Small intestine (tissue), 7 donors: ENCODE data around the gene NCAPG. TPM values are rescaled to one million over a fixed set of nuclear protein-coding genes. Genes with fewer than 3 reads are reported as not detected.
A peak's percentile ranks its signal among the peaks of the same experiment; 100 is the strongest.

Experiments
- DNase-seq, 2 donors: peaks; one replicate each; pipeline versions ENCODE4 v3.0.0 to v3.0.0-alpha.2; 2013
- FAIRE-seq: peaks from 2 replicates; lab custom pipeline; 2012; peaks lifted over from hg19 to GRCh38; lab: Jason Lieb, UNC
- H3K27ac ChIP-seq, 3 donors: one replicate each; pipeline ENCODE4 v1.5.1; 2013; ENCODE audit warnings: low read length in 2 of 3, mild to moderate bottlenecking in 2 of 3, control low read depth in 1 of 3, inconsistent platforms in 1 of 3, low read depth in 1 of 3, moderate library complexity in 1 of 3
- H3K27me3 ChIP-seq, 3 donors: one replicate each; pipeline ENCODE4 v1.6.1; 2013; ENCODE audit warnings: low read length in 3 of 3, inconsistent platforms in 1 of 3; ENCODE audit not compliant: control insufficient read depth in 3 of 3, insufficient read depth in 3 of 3
- H3K36me3 ChIP-seq, 3 donors: one replicate each; pipeline ENCODE4 v1.6.1; 2013; ENCODE audit warnings: low read length in 3 of 3, inconsistent platforms in 1 of 3, low read depth in 1 of 3, mild to moderate bottlenecking in 1 of 3, moderate library complexity in 1 of 3; ENCODE audit not compliant: control insufficient read depth in 3 of 3, insufficient read depth in 2 of 3
- H3K4me1 ChIP-seq, 3 donors: one replicate each; pipeline ENCODE4 v1.6.1; 2013; ENCODE audit warnings: low read length in 2 of 3, inconsistent platforms in 1 of 3, low read depth in 1 of 3, mild to moderate bottlenecking in 1 of 3, moderate library complexity in 1 of 3; ENCODE audit not compliant: control insufficient read depth in 3 of 3, insufficient read depth in 2 of 3
- H3K4me3 ChIP-seq, 3 donors: one replicate each; pipeline ENCODE4 v1.5.1; 2013; ENCODE audit warnings: low read length in 3 of 3, control low read depth in 1 of 3, inconsistent platforms in 1 of 3, low read depth in 1 of 3, mild to moderate bottlenecking in 1 of 3, moderate library complexity in 1 of 3
- H3K9me3 ChIP-seq, 2 donors: one replicate each; pipeline ENCODE4 v1.6.1; 2013; ENCODE audit warnings: low read depth in 1 of 2, low read length in 1 of 2; ENCODE audit not compliant: control insufficient read depth in 2 of 2, insufficient read depth in 1 of 2
- WGBS, 3 donors: extraction: QIAGEN DNeasy Blood & Tissue Kit; methylation state at CpG; one replicate each; pipeline ENCODE4 v1.1.7; 2013; 5-methylcytosine and 5-hydroxymethylcytosine counted together
- polyA plus RNA-seq, 4 donors: library from polyadenylated mRNA; stranded (reverse) in 3 of 4; unstranded in 1 of 4; fragments of 200-250 nt in 3 of 4; fragments of 120-200 nt in 1 of 4; gene quantifications; one replicate each; pipeline versions ENCODE4 v1.2.1 to v1.2.3, GENCODE V29; 2013
- donor health status: healthy with polysubstance abuse.
- donor health status: control.
- donor health status: control.
- donor health status: Bipolar disorder and iron deficiency.
- donor health status: healthy.

The NCAPG gene
- polyA plus RNA-seq, 4 donors: 0.54 to 11.7 (median 6.5) TPM

- Histone ChIP-seq H3K27ac (peak overlapping the region in 2 of 3 donors; percentile 9 to 38), H3K9me3 (no peaks in the 10 kb centered on the region), H3K27me3 (no peaks in the 10 kb centered on the region), H3K4me3 (peak overlapping the region; percentile 40 to 98 (median 63)), H3K4me1 (peaks cover 0 to 15% (median 7%) of the 10 kb centered on the region in 3 donors), H3K36me3 (peaks cover 0 to 7% (median 0%) of the 10 kb centered on the region in 3 donors)
- WGBS, 3 donors: 0 to 1% (median 1%) methylated on average over 44 to 48 of the region's 48 CpGs
- no peak for FAIRE-seq
- no peak for DNase-seq
Measured at GRCh38 chr4:17811078-17811603, 362 bp downstream of the NCAPG start.

GRCh38 chr4:17812125-17812524 lies 1.3 kb downstream of the NCAPG start:
- WGBS, 3 donors: 7% methylated on average over 3 of the region's 3 CpGs

DNA sequence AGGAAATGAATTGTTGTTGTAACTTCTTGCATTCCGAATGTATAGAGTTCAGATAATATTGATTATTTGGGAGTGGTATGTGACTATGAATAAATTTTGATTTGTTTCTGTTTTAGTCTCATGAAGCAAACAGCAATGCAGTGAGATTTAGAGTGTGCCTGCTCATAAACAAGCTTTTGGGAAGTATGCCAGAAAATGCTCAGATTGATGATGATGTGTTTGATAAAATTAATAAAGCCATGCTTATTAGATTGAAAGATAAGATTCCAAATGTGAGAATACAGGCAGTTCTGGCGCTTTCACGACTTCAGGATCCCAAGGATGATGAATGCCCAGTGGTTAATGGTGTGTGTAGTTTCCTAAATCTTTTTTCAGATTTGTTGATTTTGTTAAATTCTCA lies 2.0 kb downstream of the NCAPG start:
- peaks cover 0 to 9% (median 4%) of the 10 kb centered on the region in 3 donors for H3K4me1 ChIP-seq
- 59 to 62% (median 61%) methylated on average over 3 of the region's 3 CpGs for WGBS, 3 donors
- no peak overlapping the region for H3K27ac ChIP-seq
- FAIRE-seq (no peak), DNase-seq (no peak)
- peaks cover 0 to 6% (median 0%) of the 10 kb centered on the region in 3 donors for H3K36me3 ChIP-seq
- H3K4me3 ChIP-seq: no peak overlapping the region
- H3K27me3 ChIP-seq: no peaks in the 10 kb centered on the region
- H3K9me3 ChIP-seq: no peaks in the 10 kb centered on the region

More at GRCh38 chr4:17812125-17812524, 1.3 kb downstream of the NCAPG start:
- Histone ChIP-seq H3K4me3 (no peak overlapping the region), H3K27me3 (no peaks in the 10 kb centered on the region), H3K4me1 (peaks cover 0 to 15% (median 7%) of the 10 kb centered on the region in 3 donors), H3K9me3 (no peaks in the 10 kb centered on the region), H3K27ac (no peak overlapping the region), H3K36me3 (peaks cover 0 to 8% (median 0%) of the 10 kb centered on the region in 3 donors)
- FAIRE-seq (no peak), DNase-seq (no peak)

GRCh38 chr4:17814140-17814539 lies 3.4 kb downstream of the NCAPG start:
- FAIRE-seq: no peak
- DNase-seq: no peak
- H3K27ac ChIP-seq: no peak overlapping the region
- H3K27me3 ChIP-seq: no peaks in the 10 kb centered on the region
- H3K4me1 ChIP-seq: peaks cover 0 to under 1% (median 0%) of the 10 kb centered on the region in 3 donors
- no peaks in the 10 kb centered on the region for H3K9me3 ChIP-seq
- no peak overlapping the region for H3K4me3 ChIP-seq
- WGBS, 3 donors: 78 to 90% (median 85%) methylated on average over 3 of the region's 3 CpGs
- H3K36me3 ChIP-seq: peaks cover 0 to 3% (median 0%) of the 10 kb centered on the region in 3 donors

GRCh38 chr4:17816142-17816541 lies 5.4 kb downstream of the NCAPG start:
- no peaks in the 10 kb centered on the region for H3K9me3 ChIP-seq
- FAIRE-seq (no peak), DNase-seq (no peak)
- no peak overlapping the region for H3K4me3 ChIP-seq
- H3K36me3 ChIP-seq: peaks cover 0 to 3% (median 0%) of the 10 kb centered on the region in 3 donors
- no peaks in the 10 kb centered on the region for H3K4me1 ChIP-seq
- no peak overlapping the region for H3K27ac ChIP-seq
- no peaks in the 10 kb centered on the region for H3K27me3 ChIP-seq
- 97 to 98% (median 97%) methylated on average over 12 of the region's 12 CpGs for WGBS, 3 donors

DNA sequence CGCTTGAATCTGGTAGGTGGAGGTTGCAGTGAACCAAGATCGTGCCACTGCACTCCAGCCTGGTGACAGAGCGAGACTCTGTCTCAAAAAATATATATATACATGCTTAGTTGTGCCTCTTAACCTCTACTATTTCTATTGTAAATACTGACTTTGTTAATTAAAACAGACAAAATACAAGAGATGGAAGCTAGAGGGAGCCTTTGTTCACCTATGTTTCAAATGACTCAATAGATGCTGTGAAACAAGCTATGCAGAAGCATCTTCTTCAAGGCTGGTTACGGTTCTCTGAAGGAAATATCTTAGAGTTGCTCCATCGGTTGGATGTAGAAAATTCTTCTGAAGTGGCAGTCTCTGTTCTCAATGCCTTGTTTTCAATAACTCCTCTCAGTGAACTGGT lies 6.2 kb downstream of the NCAPG start:
- FAIRE-seq: peak; percentile 53
- Histone ChIP-seq H3K9me3 (no peaks in the 10 kb centered on the region), H3K36me3 (peaks cover 0 to 3% (median 0%) of the 10 kb centered on the region in 3 donors), H3K4me3 (no peak overlapping the region), H3K4me1 (no peaks in the 10 kb centered on the region), H3K27ac (no peak overlapping the region), H3K27me3 (no peaks in the 10 kb centered on the region)
- DNase-seq: peak; percentile 56
- 56 to 62% (median 60%) methylated on average over 5 of the region's 5 CpGs for WGBS, 3 donors

- H3K4me3 ChIP-seq: no peak overlapping the region
- H3K27me3 ChIP-seq: no peaks in the 10 kb centered on the region
- WGBS, 3 donors: 86 to 88% (median 87%) methylated on average over 1 of the region's 1 CpG
- no peaks in the 10 kb centered on the region for H3K9me3 ChIP-seq
- FAIRE-seq (no peak), DNase-seq (no peak)
- H3K27ac ChIP-seq: no peak overlapping the region
- H3K36me3 ChIP-seq: peaks cover 0 to 3% (median 0%) of the 10 kb centered on the region in 3 donors
- no peaks in the 10 kb centered on the region for H3K4me1 ChIP-seq
Measured at GRCh38 chr4:17823871-17824669, 13.3 kb downstream of the NCAPG start.

DNA sequence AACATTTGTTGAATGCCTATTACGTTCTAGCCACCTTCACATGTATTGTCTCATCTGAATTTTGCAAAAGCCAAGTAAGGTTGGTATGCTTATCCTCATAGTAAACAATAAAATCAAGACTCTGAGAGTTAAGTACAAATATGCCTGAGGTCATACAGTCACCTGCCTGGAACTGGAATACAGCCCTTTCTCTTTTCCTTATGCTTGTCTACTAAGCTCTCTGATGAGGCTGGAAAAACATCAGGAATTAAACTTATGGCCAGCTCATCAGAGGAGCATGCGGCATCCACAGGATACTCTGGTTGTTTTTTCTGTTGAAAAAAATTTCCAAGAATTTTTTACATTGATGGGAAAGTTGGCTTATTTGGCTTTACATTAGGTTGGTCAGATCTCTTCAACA lies 35.5 kb downstream of the NCAPG start:
- H3K27ac ChIP-seq: no peak overlapping the region
- H3K27me3 ChIP-seq: no peaks in the 10 kb centered on the region
- no peaks in the 10 kb centered on the region for H3K9me3 ChIP-seq
- DNase-seq: no peak
- H3K4me3 ChIP-seq: no peak overlapping the region
- no peaks in the 10 kb centered on the region for H3K4me1 ChIP-seq
- FAIRE-seq: no peak
- H3K36me3 ChIP-seq: peaks cover 0 to 1% (median 0%) of the 10 kb centered on the region in 3 donors
- 90 to 96% (median 94%) methylated on average over 2 of the region's 2 CpGs for WGBS, 3 donors
